Mesothelial cell of epicardium (in vitro differentiated cells): ENCODE measurements around the gene HIGD1C. TPM values are rescaled to one million over a fixed set of nuclear protein-coding genes. Genes with fewer than 3 reads are reported as not detected.

Experiments used
- DNase-seq, 2 experiments: peaks; one replicate each; pipeline ENCODE4 v3.0.0; 2021; ENCODE audit warnings: low spot score in 2 of 2; ENCODE audit not compliant: unreplicated experiment in 2 of 2
- H3K27ac Mint-ChIP-seq: 2 replicates; pipeline ENCODE4 v1.8.0; 2021; ENCODE audit warnings: mixed read lengths
- H3K27me3 Mint-ChIP-seq: 2 replicates; pipeline ENCODE4 v1.8.0; 2021; ENCODE audit warnings: low read depth, mixed read lengths
- H3K36me3 Mint-ChIP-seq: 2 replicates; pipeline ENCODE4 v1.8.0; 2021; ENCODE audit warnings: mixed read lengths
- H3K4me1 Mint-ChIP-seq: 2 replicates; pipeline ENCODE4 v1.8.0; 2021; ENCODE audit warnings: mixed read lengths
- H3K4me3 Mint-ChIP-seq: 2 replicates; pipeline ENCODE4 v1.8.0; 2021; ENCODE audit warnings: mild to moderate bottlenecking, moderate library complexity, mixed read lengths
- H3K9me3 Mint-ChIP-seq: 2 replicates; pipeline ENCODE4 v1.8.0; 2021; ENCODE audit warnings: mixed read lengths
- CTCF ChIP-seq: fragments of 200-600 bp; sonication (generic); IDR thresholded peaks from one replicate; pipeline ENCODE4 v1.5.0; 2021; ENCODE audit warnings: antibody characterized with exemption; ENCODE audit not compliant: unreplicated experiment
- total RNA-seq: library from RNA; stranded (reverse); gene quantifications from 3 replicates; pipeline ENCODE4 v1.2.1, GENCODE V29; 2021

The HIGD1C gene
- total RNA-seq, 1 donor from 2014 or later: not detected

- Mint-ChIP-seq H3K27ac (peak overlapping the region; percentile 73), H3K4me3 (no peak overlapping the region), H3K27me3 (no peaks in the 10 kb centered on the region), H3K4me1 (peaks cover 6% of the 10 kb centered on the region), H3K36me3 (peaks cover 5% of the 10 kb centered on the region), H3K9me3 (peaks cover 7% of the 10 kb centered on the region)
- DNase-seq: no peak
- TF ChIP-seq CTCF: no peak
Observed at GRCh38 chr12:50960130-50960529, 7.8 kb downstream of the HIGD1C start.

- no peak for DNase-seq
- no peak for TF ChIP-seq CTCF
- Mint-ChIP-seq H3K36me3 (peaks cover 16% of the 10 kb centered on the region), H3K27me3 (no peaks in the 10 kb centered on the region), H3K27ac (no peak overlapping the region), H3K4me3 (no peak overlapping the region), H3K9me3 (peaks cover 7% of the 10 kb centered on the region), H3K4me1 (peaks cover 6% of the 10 kb centered on the region)
Observed at GRCh38 chr12:50961708-50962107, 9.4 kb downstream of the HIGD1C start.

GRCh38 chr12:50964432-50964831, 12.1 kb downstream of the HIGD1C start:
- peaks cover 6% of the 10 kb centered on the region for H3K4me1 Mint-ChIP-seq
- H3K27me3 Mint-ChIP-seq: no peaks in the 10 kb centered on the region
- H3K27ac Mint-ChIP-seq: no peak overlapping the region
- DNase-seq: no peak
- peaks cover 27% of the 10 kb centered on the region for H3K36me3 Mint-ChIP-seq
- peaks cover 7% of the 10 kb centered on the region for H3K9me3 Mint-ChIP-seq
- H3K4me3 Mint-ChIP-seq: no peak overlapping the region
- TF ChIP-seq CTCF: no peak

- no peak for DNase-seq
- Mint-ChIP-seq H3K27ac (no peak overlapping the region), H3K4me3 (no peak overlapping the region), H3K9me3 (peaks cover 18% of the 10 kb centered on the region), H3K27me3 (no peaks in the 10 kb centered on the region), H3K36me3 (peaks cover 65% of the 10 kb centered on the region), H3K4me1 (peaks cover 2% of the 10 kb centered on the region)
- TF ChIP-seq CTCF: no peak
Observed at GRCh38 chr12:50971946-50972345, 19.6 kb downstream of the HIGD1C start.

GRCh38 chr12:50979369-50980052, 27.2 kb downstream of the HIGD1C start:
- peaks cover 36% of the 10 kb centered on the region for H3K36me3 Mint-ChIP-seq
- no peak for TF ChIP-seq CTCF
- no peaks in the 10 kb centered on the region for H3K4me1 Mint-ChIP-seq
- no peaks in the 10 kb centered on the region for H3K27me3 Mint-ChIP-seq
- no peak overlapping the region for H3K4me3 Mint-ChIP-seq
- no peak for DNase-seq
- no peak overlapping the region for H3K27ac Mint-ChIP-seq
- peaks cover 6% of the 10 kb centered on the region for H3K9me3 Mint-ChIP-seq
